SJCRH30 (cell line): ENCODE measurements around the gene CASKIN1. TPM values are rescaled to one million over a fixed set of nuclear protein-coding genes. Genes with fewer than 3 reads are reported as not detected.
A peak's percentile ranks its signal among the peaks of the same experiment; 100 is the strongest.
"Not testable (repeated sequence)": the region's sequence is repeated elsewhere in the genome, so short reads cannot be mapped to it uniquely, and the experiment has no call there.

Experiments
- DNase-seq, 2 experiments: peaks; one replicate each; pipeline ENCODE4 v3.0.0-alpha.2; 2015 to 2020
- H3K27ac ChIP-seq: fragments of 250-450 bp; sonication (Bioruptor Pico); 2 replicates; pipeline ENCODE4 v1.5.1; 2020; ENCODE audit warnings: mild to moderate bottlenecking, moderate library complexity
- H3K27me3 ChIP-seq: fragments of 250-450 bp; sonication (Bioruptor Pico); 2 replicates; pipeline ENCODE4 v1.5.1; 2020; ENCODE audit warnings: mild to moderate bottlenecking, moderate library complexity
- H3K36me3 ChIP-seq: fragments of 250-450 bp; sonication (Bioruptor Pico); 2 replicates; pipeline ENCODE4 v1.5.1; 2020; ENCODE audit warnings: mild to moderate bottlenecking, moderate library complexity
- H3K4me1 ChIP-seq: fragments of 250-450 bp; sonication (Bioruptor Pico); 2 replicates; pipeline ENCODE4 v1.5.1; 2020; ENCODE audit warnings: mild to moderate bottlenecking, moderate library complexity
- H3K4me3 ChIP-seq: fragments of 250-450 bp; sonication (Bioruptor Pico); 2 replicates; pipeline ENCODE4 v1.5.1; 2020; ENCODE audit warnings: mild to moderate bottlenecking, moderate library complexity
- H3K9me3 ChIP-seq: fragments of 250-450 bp; sonication (Bioruptor Pico); replicated peaks from 2 replicates; pipeline ENCODE4 v1.5.1; 2020; ENCODE audit warnings: mild to moderate bottlenecking, moderate library complexity
- total RNA-seq: library from RNA; depleted of rRNA; stranded (reverse); fragments of >200 nt; shearing (Covaris generic); gene quantifications from 2 replicates; pipeline ENCODE4 v1.2.3, GENCODE V29; 2014

Gene CASKIN1
- total RNA-seq, 1 experiment from 2014 or later: 0.24 TPM

GRCh38 chr16:2147981-2148671 lies 48.3 kb downstream of the CASKIN1 start, which contains the start of gene RAB26:
RAB26 (plus strand) TSS chr16:2148625; CDS start chr16:2148784, 159 bp downstream.
- no peak within 1 kb of the TSS for H3K27ac ChIP-seq
- peaks cover 21% of the 10 kb centered on the region for H3K4me1 ChIP-seq
- DNase-seq: peak; percentile 85 to 87

GRCh38 chr16:2147378-2147777 lies 49.0 kb downstream of the CASKIN1 start:
- peaks cover 21% of the 10 kb centered on the region for H3K4me1 ChIP-seq
- no peak for DNase-seq
- H3K36me3 ChIP-seq: no peaks in the 10 kb centered on the region
- peaks cover 4% of the 10 kb centered on the region; the same call in 1 of the 2 replicates for H3K27me3 ChIP-seq
- H3K4me3 ChIP-seq: no peak overlapping the region
- H3K9me3 ChIP-seq: no peaks in the 10 kb centered on the region
- no peak overlapping the region for H3K27ac ChIP-seq

More at GRCh38 chr16:2147981-2148671, 48.3 kb downstream of the CASKIN1 start, which contains the start of gene RAB26:
- Histone ChIP-seq H3K9me3 (no peaks in the 10 kb centered on the region), H3K27me3 (peaks cover 4% of the 10 kb centered on the region; the same call in 1 of the 2 replicates), H3K36me3 (no peaks in the 10 kb centered on the region), H3K4me3 (peak within 1 kb of the TSS; percentile 62)

DNA sequence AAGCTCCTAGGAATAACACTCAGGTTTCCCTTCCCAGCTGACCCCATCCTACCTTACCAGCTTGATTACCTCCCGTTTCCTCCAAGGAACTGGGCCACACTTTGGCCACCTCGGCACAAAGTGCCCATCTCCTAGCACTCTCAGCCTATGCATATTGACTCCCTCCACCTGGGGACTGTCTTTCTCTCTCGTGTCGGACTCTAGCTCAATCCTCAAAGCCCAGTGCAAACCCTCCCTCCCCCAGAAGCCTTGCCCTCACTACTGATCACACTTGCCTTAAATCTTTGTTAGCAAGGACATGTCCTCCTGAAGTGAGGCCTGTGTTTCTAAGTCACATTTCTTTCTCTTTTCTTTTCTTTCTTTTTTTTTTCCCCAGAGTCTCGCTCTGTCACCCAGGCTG lies 50.6 kb downstream of the CASKIN1 start:
- H3K36me3 ChIP-seq: no peaks in the 10 kb centered on the region
- peaks cover 12% of the 10 kb centered on the region for H3K4me1 ChIP-seq
- H3K9me3 ChIP-seq: no peaks in the 10 kb centered on the region
- no peak for DNase-seq
- H3K27me3 ChIP-seq: peaks cover 4% of the 10 kb centered on the region; the same call in 1 of the 2 replicates
- no peak overlapping the region for H3K27ac ChIP-seq
- no peak overlapping the region for H3K4me3 ChIP-seq

GRCh38 chr16:2143878-2144485 lies 52.4 kb downstream of the CASKIN1 start:
- Histone ChIP-seq H3K4me3 (no peak overlapping the region), H3K27ac (no peak overlapping the region), H3K9me3 (no peaks in the 10 kb centered on the region), H3K36me3 (no peaks in the 10 kb centered on the region), H3K27me3 (peaks cover 4% of the 10 kb centered on the region; the same call in 1 of the 2 replicates), H3K4me1 (peaks cover 15% of the 10 kb centered on the region)
- DNase-seq: no peak

DNA sequence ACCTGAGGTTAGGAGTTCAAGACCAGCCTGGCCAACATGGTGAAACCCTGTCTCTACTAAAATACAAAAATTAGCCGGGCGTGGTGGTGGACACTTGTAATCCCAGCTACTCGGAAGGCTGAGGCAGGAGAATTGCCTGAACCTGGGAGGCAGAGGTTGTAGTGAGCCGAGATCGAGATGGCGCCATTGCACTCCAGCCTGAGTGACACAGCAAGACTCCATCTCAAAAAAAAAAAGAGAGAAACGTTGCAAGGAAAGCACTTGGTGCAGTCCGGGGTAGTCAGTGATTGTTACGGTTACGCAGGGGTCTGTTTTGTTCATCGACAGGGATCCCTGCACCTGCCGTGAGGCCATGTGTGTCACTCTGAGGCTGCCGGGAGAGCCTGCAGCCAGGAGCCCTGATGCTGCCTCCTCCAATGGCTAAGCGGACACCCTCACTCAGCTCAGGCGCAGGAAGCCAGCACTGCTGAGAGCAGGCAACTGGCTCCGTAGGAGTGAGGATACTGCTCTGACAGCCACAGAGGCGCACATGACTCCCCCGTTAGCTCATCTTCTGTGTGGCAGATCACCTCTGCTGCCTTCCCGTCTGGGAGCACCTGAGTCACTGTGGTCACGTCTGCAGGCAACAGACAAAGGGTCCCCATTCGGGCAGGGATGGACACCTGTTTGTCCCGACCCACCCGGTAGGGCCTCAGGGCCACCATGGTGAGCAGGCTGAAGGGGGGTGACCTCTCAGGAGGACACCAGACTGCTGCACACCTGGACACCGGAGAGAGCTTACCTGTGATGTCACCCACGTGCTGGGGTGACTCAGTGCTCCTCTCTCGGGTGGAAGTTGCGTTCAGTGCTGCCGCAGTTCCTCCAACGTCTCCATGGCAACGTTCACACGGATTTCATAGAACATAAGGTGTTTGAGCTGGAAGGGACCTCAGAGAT lies 53.2 kb downstream of the CASKIN1 start:
- DNase-seq: peak; percentile 33 to 53
- no peak overlapping the region for H3K27ac ChIP-seq
- H3K27me3 ChIP-seq: peaks cover 4% of the 10 kb centered on the region; the same call in 1 of the 2 replicates
- no peak overlapping the region for H3K4me3 ChIP-seq
- H3K36me3 ChIP-seq: no peaks in the 10 kb centered on the region
- no peaks in the 10 kb centered on the region for H3K9me3 ChIP-seq
- H3K4me1 ChIP-seq: peaks cover 14% of the 10 kb centered on the region

GRCh38 chr16:2135770-2136490 lies 60.5 kb downstream of the CASKIN1 start, which contains the start of gene PKD1:
PKD1 (minus strand) TSS chr16:2135898; CDS start chr16:2135689, 209 bp downstream.
- H3K4me3 ChIP-seq: peak within 1 kb of the TSS; percentile 64
- not testable (repeated sequence) for H3K27me3 ChIP-seq, H3K36me3 ChIP-seq, H3K27ac ChIP-seq, H3K4me1 ChIP-seq, H3K9me3 ChIP-seq
- DNase-seq: peak; percentile 87 to 95

DNA sequence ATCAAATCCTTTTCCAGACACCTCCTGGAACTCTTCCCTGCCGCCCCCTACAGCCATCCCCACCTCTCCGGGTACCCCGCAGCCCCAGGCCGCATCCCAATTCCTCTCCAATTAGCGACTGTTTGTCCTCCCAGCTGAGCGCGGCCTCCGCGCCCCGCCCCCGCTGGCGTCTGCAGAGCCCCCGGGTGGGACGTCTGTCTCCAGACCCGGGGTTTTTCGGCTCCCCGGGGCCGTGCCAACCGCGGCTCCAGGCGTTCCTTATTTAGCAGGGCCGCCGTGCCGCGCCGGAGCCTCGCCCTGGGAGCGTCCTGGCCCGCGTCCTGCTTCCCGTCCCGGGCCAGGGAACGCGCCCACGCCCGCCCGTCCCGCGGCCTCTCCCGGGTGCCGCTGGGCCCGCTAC lies 61.3 kb downstream of the CASKIN1 start:
- H3K4me1 ChIP-seq, H3K9me3 ChIP-seq, H3K36me3 ChIP-seq, DNase-seq, H3K27ac ChIP-seq, H3K27me3 ChIP-seq: not testable (repeated sequence)
- H3K4me3 ChIP-seq: peak overlapping the region; percentile 64

DNA sequence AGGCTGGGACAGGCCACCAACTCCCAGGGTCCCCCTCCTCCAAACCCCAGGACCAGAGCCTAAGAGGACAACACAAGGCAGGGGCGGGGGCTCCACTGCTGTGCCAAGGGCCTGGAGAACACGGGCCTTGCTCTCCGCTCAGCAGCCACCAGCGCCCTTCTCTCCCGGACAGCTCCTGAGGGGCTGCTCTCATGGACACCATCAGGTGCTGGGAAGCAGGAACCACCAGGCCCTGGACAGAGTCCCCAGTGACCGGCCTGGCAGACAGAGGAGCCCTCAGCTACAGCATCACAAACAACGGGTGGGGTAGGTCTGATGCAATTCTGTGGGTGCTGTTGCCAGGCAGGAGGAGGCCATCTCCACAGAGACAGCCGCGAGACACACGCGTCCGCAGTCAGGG lies 62.6 kb downstream of the CASKIN1 start:
- H3K36me3 ChIP-seq, H3K27me3 ChIP-seq, H3K27ac ChIP-seq, H3K4me3 ChIP-seq, H3K9me3 ChIP-seq, DNase-seq, H3K4me1 ChIP-seq: not testable (repeated sequence)

GRCh38 chr16:2129890-2130447 lies 66.4 kb downstream of the CASKIN1 start:
- H3K4me1 ChIP-seq, H3K27me3 ChIP-seq, DNase-seq, H3K27ac ChIP-seq, H3K4me3 ChIP-seq, H3K36me3 ChIP-seq, H3K9me3 ChIP-seq: not testable (repeated sequence)

- not testable (repeated sequence) for H3K27me3 ChIP-seq, H3K9me3 ChIP-seq, H3K4me3 ChIP-seq, H3K4me1 ChIP-seq, H3K36me3 ChIP-seq, H3K27ac ChIP-seq
- peak in 1 of 2 experiments; percentile 35 for DNase-seq
Measured at GRCh38 chr16:2129251-2129650, 67.2 kb downstream of the CASKIN1 start.

DNA sequence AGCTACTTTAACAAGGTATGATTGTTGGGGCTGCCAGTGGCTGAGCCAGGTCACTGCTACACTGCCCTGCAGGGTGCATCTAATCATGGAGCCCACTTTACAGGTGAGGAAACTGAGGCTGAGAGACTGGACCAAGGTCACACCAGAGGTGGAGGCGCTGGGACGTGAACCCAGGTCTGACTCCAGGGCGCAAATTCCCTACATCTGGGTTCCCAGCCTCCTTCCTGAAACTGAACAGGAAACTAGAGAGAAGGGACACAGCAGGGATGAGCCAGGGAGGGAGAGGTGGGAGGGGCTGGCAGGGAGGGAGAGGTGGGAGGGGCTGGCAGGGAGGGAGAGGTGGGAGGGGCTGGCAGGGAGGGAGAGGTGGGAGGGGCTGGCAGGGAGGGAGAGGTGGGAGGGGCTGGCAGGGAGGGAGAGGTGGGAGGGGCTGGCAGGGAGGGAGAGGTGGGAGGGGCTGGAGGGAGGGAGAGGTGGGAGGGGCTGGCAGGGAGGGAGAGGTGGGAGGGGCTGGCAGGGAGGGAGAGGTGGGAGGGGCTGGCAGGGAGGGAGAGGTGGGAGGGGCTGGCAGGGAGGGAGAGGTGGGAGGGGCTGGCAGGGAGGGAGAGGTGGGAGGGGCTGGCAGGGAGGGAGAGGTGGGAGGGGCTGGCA lies 68.7 kb downstream of the CASKIN1 start:
- not testable (repeated sequence) for H3K36me3 ChIP-seq, H3K27me3 ChIP-seq, H3K4me3 ChIP-seq, H3K27ac ChIP-seq, H3K9me3 ChIP-seq, H3K4me1 ChIP-seq
- peak; percentile 46 to 55 for DNase-seq
